HepG2 (cell line): Measurements from ENCODE around the gene TRAPPC10. TPM values are rescaled to one million over a fixed set of nuclear protein-coding genes. Genes with fewer than 3 reads are reported as not detected.

Experiments
- AKAP8 ChIP-seq: sonication (generic); formaldehyde crosslinking; IDR thresholded peaks from 2 replicates; pipeline ENCODE4 v1.5.1; 2020; ENCODE audit warnings: mild to moderate bottlenecking, missing genetic modification reagents
- EHMT2 ChIP-seq: fragments of 200-600 bp; sonication (generic); IDR thresholded peaks from 2 replicates; pipeline ENCODE4 v1.7.0; 2017; ENCODE audit warnings: antibody characterized with exemption, low read depth, low read length, borderline replicate concordance
- ETV6 ChIP-seq: sonication (generic); formaldehyde crosslinking; conservative IDR thresholded peaks from 2 replicates; pipeline ENCODE4 v1.4.0; 2020; ENCODE audit warnings: missing genetic modification reagents
- FOSL1 ChIP-seq: sonication (generic); formaldehyde crosslinking; IDR thresholded peaks from 2 replicates; pipeline ENCODE4 v1.9.0; 2021; ENCODE audit warnings: missing genetic modification reagents, borderline replicate concordance
- HES4 ChIP-seq: sonication (generic); formaldehyde crosslinking; IDR thresholded peaks from 2 replicates; pipeline ENCODE4 v1.9.0; 2021; ENCODE audit warnings: mild to moderate bottlenecking, missing genetic modification reagents, borderline replicate concordance
- KLF12 ChIP-seq: sonication (generic); formaldehyde crosslinking; IDR thresholded peaks from 2 replicates; pipeline ENCODE4 v1.4.0; 2020; ENCODE audit warnings: missing genetic modification reagents, borderline replicate concordance
- MAX ChIP-seq: IDR thresholded peaks from 2 replicates; pipeline ENCODE4 v1.6.1; 2012; ENCODE audit warnings: inconsistent platforms
- MLLT10 ChIP-seq: sonication (generic); formaldehyde crosslinking; IDR thresholded peaks from 2 replicates; pipeline ENCODE4 v1.4.0; 2020; ENCODE audit warnings: missing genetic modification reagents
- MYC ChIP-seq: sonication (generic); formaldehyde crosslinking; IDR thresholded peaks from 2 replicates; pipeline ENCODE4 v1.9.0; 2021; ENCODE audit warnings: missing genetic modification reagents, borderline replicate concordance
- MZF1 ChIP-seq: sonication (generic); formaldehyde crosslinking; IDR thresholded peaks from 2 replicates; pipeline ENCODE4 v1.8.1; 2023; ENCODE audit warnings: mild to moderate bottlenecking, missing genetic modification reagents, borderline replicate concordance
- NR2C2 ChIP-seq: sonication (generic); formaldehyde crosslinking; IDR thresholded peaks from 2 replicates; pipeline ENCODE4 v1.4.0; 2020; ENCODE audit warnings: missing genetic modification reagents, mild to moderate bottlenecking, moderate library complexity, borderline replicate concordance
- RBFOX2 ChIP-seq: fragments of 200-400 bp; formaldehyde crosslinking; IDR thresholded peaks from 2 replicates; pipeline ENCODE4 v1.6.1; 2017; ENCODE audit warnings: low read depth, mild to moderate bottlenecking, low read length
- TBL1XR1 ChIP-seq: fragments of 150-350 bp; IDR thresholded peaks from 2 replicates; pipeline ENCODE4 v1.6.1; 2014; ENCODE audit warnings: borderline replicate concordance, low read length; ENCODE audit not compliant: partially characterized antibody
- TBX2 ChIP-seq: sonication (generic); formaldehyde crosslinking; IDR thresholded peaks from 2 replicates; pipeline ENCODE4 v1.5.0; 2020; ENCODE audit warnings: missing genetic modification reagents, mild to moderate bottlenecking, borderline replicate concordance
- ZBTB39 ChIP-seq: sonication (generic); formaldehyde crosslinking; IDR thresholded peaks from 2 replicates; pipeline ENCODE4 v1.5.0; 2020; ENCODE audit warnings: missing genetic modification reagents
- ZNF235 ChIP-seq: sonication (generic); formaldehyde crosslinking; IDR thresholded peaks from 2 replicates; pipeline ENCODE4 v1.8.1; 2023; ENCODE audit warnings: mild to moderate bottlenecking, missing genetic modification reagents, borderline replicate concordance
- ZNF34 ChIP-seq: sonication (generic); formaldehyde crosslinking; IDR thresholded peaks from 2 replicates; pipeline ENCODE4 v1.4.0; 2020; ENCODE audit warnings: mild to moderate bottlenecking, missing genetic modification reagents, borderline replicate concordance
- ZNF619 ChIP-seq: sonication (generic); formaldehyde crosslinking; IDR thresholded peaks from 2 replicates; pipeline ENCODE4 v1.4.0; 2020; ENCODE audit warnings: mild to moderate bottlenecking, missing genetic modification reagents
- polyA plus RNA-seq, 8 experiments: library from polyadenylated mRNA; depleted of rRNA in 3 of 8; stranded (reverse) in 7 of 8; unstranded in 1 of 8; fragments of >200 nt; fragmentation: Illumina TruSeq in 4 of 8; extraction: Trizol in 4 of 8; gene quantifications; 2 replicates each; pipeline versions ENCODE4 v1.2.1 to v1.2.3, GENCODE V29; 2011 to 2016; ENCODE audit warnings: low read depth in 4 of 8, missing spikeins in 1 of 8, mixed read lengths in 1 of 8; ENCODE audit not compliant: insufficient read depth in 1 of 8
- total RNA-seq, 5 experiments: library from RNA; depleted of rRNA; stranded (reverse); fragments of >200 nt; fragmentation: Illumina TruSeq; extraction: Trizol; gene quantifications; 2 replicates each; pipeline ENCODE4 v1.2.3, GENCODE V29; 2016; ENCODE audit warnings: low read depth in 1 of 5
- TF ChIP-seq, protein P1 (sequence below): sonication (generic); formaldehyde crosslinking; IDR thresholded peaks from 2 replicates; pipeline ENCODE4 v1.4.0; 2020; ENCODE audit warnings: missing genetic modification reagents, mild to moderate bottlenecking, borderline replicate concordance
- TF ChIP-seq, protein P2 (sequence below): sonication (generic); formaldehyde crosslinking; IDR thresholded peaks from 2 replicates; pipeline ENCODE4 v1.5.1; 2020; ENCODE audit warnings: mild to moderate bottlenecking, missing genetic modification reagents, moderate library complexity
- TF ChIP-seq, protein P3 (sequence below): sonication (generic); formaldehyde crosslinking; IDR thresholded peaks from 2 replicates; pipeline ENCODE4 v1.8.0; 2023; ENCODE audit warnings: mild to moderate bottlenecking, missing genetic modification reagents

The TRAPPC10 gene
- total and polyA plus RNA-seq, 2 of the 13 experiments (the other 11 are each of a cell fraction or from before 2014, with no cell fraction given) = 10.6 to 16.5 TPM

DNA sequence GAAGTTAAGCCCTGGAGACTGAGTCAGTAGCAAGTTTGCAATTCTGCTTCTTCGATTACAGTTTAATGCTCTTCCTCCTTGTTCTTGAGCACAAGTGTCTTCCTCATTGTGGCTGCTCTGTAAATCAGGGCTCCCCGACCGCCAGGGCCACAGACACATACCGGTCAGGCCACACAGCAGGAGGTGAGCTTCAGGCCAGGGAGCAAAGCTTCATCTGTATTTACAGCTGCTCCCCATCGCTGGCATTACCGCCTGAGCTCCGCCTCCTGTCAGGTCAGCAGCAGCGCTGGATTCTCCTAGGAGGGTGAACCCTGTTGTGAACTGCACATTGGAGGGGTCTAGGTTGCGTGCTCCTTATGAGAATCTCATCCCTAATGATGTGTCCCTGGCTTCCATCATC is 1.7 kb upstream of the TRAPPC10 start (continued):
- peak; percentile 62 for TF ChIP-seq TBX2 (CRISPR knock-in tag)
- TF ChIP-seq MAX = peak; percentile 38; the same call in 1 of the 2 replicates
- no peak for TF ChIP-seq NR2C2 (CRISPR knock-in tag)
- no peak for TF ChIP-seq RBFOX2
- TF ChIP-seq, protein P1, sequence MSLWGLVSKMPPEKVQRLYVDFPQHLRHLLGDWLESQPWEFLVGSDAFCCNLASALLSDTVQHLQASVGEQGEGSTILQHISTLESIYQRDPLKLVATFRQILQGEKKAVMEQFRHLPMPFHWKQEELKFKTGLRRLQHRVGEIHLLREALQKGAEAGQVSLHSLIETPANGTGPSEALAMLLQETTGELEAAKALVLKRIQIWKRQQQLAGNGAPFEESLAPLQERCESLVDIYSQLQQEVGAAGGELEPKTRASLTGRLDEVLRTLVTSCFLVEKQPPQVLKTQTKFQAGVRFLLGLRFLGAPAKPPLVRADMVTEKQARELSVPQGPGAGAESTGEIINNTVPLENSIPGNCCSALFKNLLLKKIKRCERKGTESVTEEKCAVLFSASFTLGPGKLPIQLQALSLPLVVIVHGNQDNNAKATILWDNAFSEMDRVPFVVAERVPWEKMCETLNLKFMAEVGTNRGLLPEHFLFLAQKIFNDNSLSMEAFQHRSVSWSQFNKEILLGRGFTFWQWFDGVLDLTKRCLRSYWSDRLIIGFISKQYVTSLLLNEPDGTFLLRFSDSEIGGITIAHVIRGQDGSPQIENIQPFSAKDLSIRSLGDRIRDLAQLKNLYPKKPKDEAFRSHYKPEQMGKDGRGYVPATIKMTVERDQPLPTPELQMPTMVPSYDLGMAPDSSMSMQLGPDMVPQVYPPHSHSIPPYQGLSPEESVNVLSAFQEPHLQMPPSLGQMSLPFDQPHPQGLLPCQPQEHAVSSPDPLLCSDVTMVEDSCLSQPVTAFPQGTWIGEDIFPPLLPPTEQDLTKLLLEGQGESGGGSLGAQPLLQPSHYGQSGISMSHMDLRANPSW = no peak
- TF ChIP-seq TBL1XR1 = no peak
- TF ChIP-seq ZNF235 (CRISPR knock-in tag) = no peak
- TF ChIP-seq KLF12 (CRISPR knock-in tag) = no peak
- TF ChIP-seq ETV6 = no peak
- no peak for TF ChIP-seq ZBTB39 (CRISPR knock-in tag)
- TF ChIP-seq, protein P2, sequence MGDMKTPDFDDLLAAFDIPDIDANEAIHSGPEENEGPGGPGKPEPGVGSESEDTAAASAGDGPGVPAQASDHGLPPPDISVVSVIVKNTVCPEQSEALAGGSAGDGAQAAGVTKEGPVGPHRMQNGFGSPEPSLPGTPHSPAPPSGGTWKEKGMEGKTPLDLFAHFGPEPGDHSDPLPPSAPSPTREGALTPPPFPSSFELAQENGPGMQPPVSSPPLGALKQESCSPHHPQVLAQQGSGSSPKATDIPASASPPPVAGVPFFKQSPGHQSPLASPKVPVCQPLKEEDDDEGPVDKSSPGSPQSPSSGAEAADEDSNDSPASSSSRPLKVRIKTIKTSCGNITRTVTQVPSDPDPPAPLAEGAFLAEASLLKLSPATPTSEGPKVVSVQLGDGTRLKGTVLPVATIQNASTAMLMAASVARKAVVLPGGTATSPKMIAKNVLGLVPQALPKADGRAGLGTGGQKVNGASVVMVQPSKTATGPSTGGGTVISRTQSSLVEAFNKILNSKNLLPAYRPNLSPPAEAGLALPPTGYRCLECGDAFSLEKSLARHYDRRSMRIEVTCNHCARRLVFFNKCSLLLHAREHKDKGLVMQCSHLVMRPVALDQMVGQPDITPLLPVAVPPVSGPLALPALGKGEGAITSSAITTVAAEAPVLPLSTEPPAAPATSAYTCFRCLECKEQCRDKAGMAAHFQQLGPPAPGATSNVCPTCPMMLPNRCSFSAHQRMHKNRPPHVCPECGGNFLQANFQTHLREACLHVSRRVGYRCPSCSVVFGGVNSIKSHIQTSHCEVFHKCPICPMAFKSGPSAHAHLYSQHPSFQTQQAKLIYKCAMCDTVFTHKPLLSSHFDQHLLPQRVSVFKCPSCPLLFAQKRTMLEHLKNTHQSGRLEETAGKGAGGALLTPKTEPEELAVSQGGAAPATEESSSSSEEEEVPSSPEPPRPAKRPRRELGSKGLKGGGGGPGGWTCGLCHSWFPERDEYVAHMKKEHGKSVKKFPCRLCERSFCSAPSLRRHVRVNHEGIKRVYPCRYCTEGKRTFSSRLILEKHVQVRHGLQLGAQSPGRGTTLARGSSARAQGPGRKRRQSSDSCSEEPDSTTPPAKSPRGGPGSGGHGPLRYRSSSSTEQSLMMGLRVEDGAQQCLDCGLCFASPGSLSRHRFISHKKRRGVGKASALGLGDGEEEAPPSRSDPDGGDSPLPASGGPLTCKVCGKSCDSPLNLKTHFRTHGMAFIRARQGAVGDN = peak; percentile 68
- TF ChIP-seq, protein P3, sequence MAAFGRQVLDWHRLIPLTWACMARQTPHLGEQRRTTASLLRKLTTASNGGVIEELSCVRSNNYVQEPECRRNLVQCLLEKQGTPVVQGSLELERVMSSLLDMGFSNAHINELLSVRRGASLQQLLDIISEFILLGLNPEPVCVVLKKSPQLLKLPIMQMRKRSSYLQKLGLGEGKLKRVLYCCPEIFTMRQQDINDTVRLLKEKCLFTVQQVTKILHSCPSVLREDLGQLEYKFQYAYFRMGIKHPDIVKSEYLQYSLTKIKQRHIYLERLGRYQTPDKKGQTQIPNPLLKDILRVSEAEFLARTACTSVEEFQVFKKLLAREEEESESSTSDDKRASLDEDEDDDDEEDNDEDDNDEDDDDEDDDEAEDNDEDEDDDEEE = no peak
- TF ChIP-seq FOSL1 = no peak
- TF ChIP-seq MYC (CRISPR knock-in tag) = 0 out of 2 replicates have a peak, but pooled peaks have one; percentile 34
- TF ChIP-seq HES4 = no peak
- TF ChIP-seq ZNF34 (CRISPR knock-in tag) = no peak
- no peak for TF ChIP-seq MZF1 (CRISPR knock-in tag)
- TF ChIP-seq EHMT2 = no peak
- TF ChIP-seq AKAP8 = no peak
- no peak for TF ChIP-seq MLLT10
- TF ChIP-seq ZNF619 (CRISPR knock-in tag) = no peak
